ENCODE data around the gene GPATCH4. TPM values are rescaled to one million over a fixed set of nuclear protein-coding genes. Genes with fewer than 3 reads are reported as not detected.
A peak's percentile ranks its signal among the peaks of the same experiment; 100 is the strongest.
"Not testable (repeated sequence)": the region's sequence is repeated elsewhere in the genome, so short reads cannot be mapped to it uniquely, and the experiment has no call there.

Gene GPATCH4
- total and polyA plus RNA-seq, 10 of the 15 experiments (the other 5 are each of a cell fraction or from before 2014, with no cell fraction given): 35.5 to 111 (median 73.9) TPM

GRCh38 chr1:156553860-156554485 lies 47.3 kb downstream of the GPATCH4 start (continued):
- TF ChIP-seq MAX (IDR thresholded peaks at IDR 0.05; ENCODE audit: low read depth, low read length): no peak
- no peak for TF ChIP-seq POLR2AphosphoS2 (IDR thresholded peaks at IDR 0.05; ENCODE audit: low read depth, low read length)
- no peak for TF ChIP-seq SMAD5 (IDR thresholded peaks at IDR 0.05; ENCODE audit: low read depth)
- TF ChIP-seq STAT3 (IDR thresholded peaks at IDR 0.05; ENCODE audit: low read depth, low read length): no peak
- TF ChIP-seq CREB1 (IDR thresholded peaks at IDR 0.05; ENCODE audit: low read depth): no peak
- TF ChIP-seq BCL3 (IDR thresholded peaks at IDR 0.05; ENCODE audit: borderline replicate concordance, insufficient read depth, low read depth, low read length, poor library complexity, severe bottlenecking): no peak
- TF ChIP-seq ATF2 (IDR thresholded peaks at IDR 0.05; ENCODE audit: low read length): no peak
- TF ChIP-seq ZNF207 (IDR thresholded peaks at IDR 0.05; ENCODE audit: borderline replicate concordance): no peak

- H3K4me2 ChIP-seq (ENCODE audit: control insufficient read depth, insufficient read depth); in situ Hi-C loops (cut with MboI); H4K20me1 ChIP-seq (ENCODE audit: control insufficient read depth, insufficient read depth); SMC1A ChIA-PET (ENCODE audit: uncharacterized antibody, unreplicated experiment); H3K27me3 ChIP-seq (replicated peaks in 1 of 2; ENCODE audit: control insufficient read depth in 2 of 2, insufficient read depth in 2 of 2, low read length in 1 of 2); H3K4me1 ChIP-seq (ENCODE audit: control insufficient read depth, insufficient read depth, low read length); H3K27ac ChIP-seq (ENCODE audit: control insufficient read depth, insufficient read depth); BruUV-seq (replicated peaks); POLR2A ChIA-PET; H3K79me2 ChIP-seq (ENCODE audit: control insufficient read depth, insufficient read depth, low read length); H2AFZ ChIP-seq (ENCODE audit: control insufficient read depth, low read depth, low read length); DNase-seq (ENCODE audit: low read depth, low spot score); H3K4me3 ChIP-seq; intact Hi-C loops (cut with micrococcal nuclease; ENCODE audit: unreplicated experiment); H3K9me3 ChIP-seq (replicated peaks; ENCODE audit: control insufficient read depth, insufficient read depth, low read length); H3K36me3 ChIP-seq (ENCODE audit: control insufficient read depth in 2 of 2, insufficient read depth in 2 of 2, low read length in 1 of 2); H3K9ac ChIP-seq (ENCODE audit: control insufficient read depth, insufficient read depth, low read length); FAIRE-seq: not testable (repeated sequence)
- ChIA-PET RAD21 (ENCODE audit: unreplicated experiment) (interaction anchor here (1.6 kb wide), 1 partner anchor 96 kb away, joined by 3 read pairs; no protein-coding TSS in a partner anchor), CTCF (interaction anchor here (1.2 kb wide), 1 partner anchor 96 kb away, joined by 3 read pairs; no protein-coding TSS in a partner anchor)
- ATAC-seq: peak; percentile 38; the same call in 2 of the 3 replicates
- WGBS (ENCODE audit: insufficient coverage, insufficient replicate concordance, low lambda C conversion rate, missing lambda C conversion rate): 4% methylated on average over 4 of the region's 4 CpGs
These were observed 48.3 kb downstream of the GPATCH4 start for GRCh38 chr1:156552937-156553336.
